ENCODE results near the gene IL1R1. TPM values are rescaled to one million over a fixed set of nuclear protein-coding genes. Genes with fewer than 3 reads are reported as not detected.

The IL1R1 gene
- polyA plus RNA-seq, 1 donor from 2014 or later, result not detected

- no peaks in the 10 kb centered on the region for H3K9me3 ChIP-seq (ENCODE audit: low read length)
Measured at GRCh38 chr2:102171946-102172345, 29.4 kb downstream of the IL1R1 start.

GRCh38 chr2:102172745-102173144 is 30.2 kb downstream of the IL1R1 start:
- no peak overlapping the region for H3K9ac ChIP-seq (ENCODE audit: low read length)
- H3K79me2 ChIP-seq (replicated peaks; ENCODE audit: insufficient read depth, low read length), result no peaks in the 10 kb centered on the region
- no peaks in the 10 kb centered on the region for H3F3A ChIP-seq (ENCODE audit: insufficient read depth, low read length, poor library complexity, severe bottlenecking)
- H2AFZ ChIP-seq (ENCODE audit: low read depth, low read length), result no peak overlapping the region
- H4K20me1 ChIP-seq (ENCODE audit: insufficient read depth), result no peaks in the 10 kb centered on the region
- no peaks in the 10 kb centered on the region for H3K36me3 ChIP-seq (ENCODE audit: insufficient read depth, low read length)
- H3K4me2 ChIP-seq (ENCODE audit: low read length), result no peak overlapping the region
- H3K27me3 ChIP-seq (ENCODE audit: insufficient read depth, low read depth, low read length), result no peaks in the 10 kb centered on the region
- no peaks in the 10 kb centered on the region for H3K9me2 ChIP-seq (ENCODE audit: insufficient read depth, low read length)
- H3K4me3 ChIP-seq (ENCODE audit: low read length), result no peak overlapping the region
- H3K27ac ChIP-seq (ENCODE audit: low read length), result no peak overlapping the region
- no peaks in the 10 kb centered on the region for H3K9me3 ChIP-seq (ENCODE audit: low read length)
- no peak for TF ChIP-seq POLR2AphosphoS5 (IDR thresholded peaks at IDR 0.05)
- TF ChIP-seq RAD21 (conservative IDR thresholded peaks at IDR 0.05), result no peak
- no peak for TF ChIP-seq MXI1 (conservative IDR thresholded peaks at IDR 0.05; ENCODE audit: poor library complexity, severe bottlenecking)
- no peak for TF ChIP-seq CTCF (IDR thresholded peaks at IDR 0.05; ENCODE audit: poor library complexity, severe bottlenecking)

More at GRCh38 chr2:102171946-102172345, 29.4 kb downstream of the IL1R1 start:
- Histone ChIP-seq H3K27ac (ENCODE audit: low read length) (no peak overlapping the region), H3K4me3 (ENCODE audit: low read length) (no peak overlapping the region), H3K36me3 (ENCODE audit: insufficient read depth, low read length) (no peaks in the 10 kb centered on the region), H3K4me2 (ENCODE audit: low read length) (no peak overlapping the region), H3K9ac (ENCODE audit: low read length) (no peak overlapping the region), H2AFZ (ENCODE audit: low read depth, low read length) (no peak overlapping the region), H3K9me2 (ENCODE audit: insufficient read depth, low read length) (no peaks in the 10 kb centered on the region), H3K27me3 (ENCODE audit: insufficient read depth, low read depth, low read length) (no peaks in the 10 kb centered on the region), H3F3A (ENCODE audit: insufficient read depth, low read length, poor library complexity, severe bottlenecking) (no peaks in the 10 kb centered on the region), H3K79me2 (replicated peaks; ENCODE audit: insufficient read depth, low read length) (no peaks in the 10 kb centered on the region), H4K20me1 (ENCODE audit: insufficient read depth) (no peaks in the 10 kb centered on the region)
- TF ChIP-seq EZH2 (IDR thresholded peaks at IDR 0.05; ENCODE audit: borderline replicate concordance, insufficient read depth, low read length, poor library complexity, severe bottlenecking) (no peak), POLR2AphosphoS5 (IDR thresholded peaks at IDR 0.05) (no peak), SMC3 (conservative IDR thresholded peaks at IDR 0.05; ENCODE audit: poor library complexity) (no peak), MXI1 (conservative IDR thresholded peaks at IDR 0.05; ENCODE audit: poor library complexity, severe bottlenecking) (no peak), CTCF (IDR thresholded peaks at IDR 0.05; ENCODE audit: poor library complexity, severe bottlenecking) (no peak), TAF1 (IDR thresholded peaks at IDR 0.05; ENCODE audit: low read depth) (no peak), REST (IDR thresholded peaks at IDR 0.05; ENCODE audit: borderline replicate concordance) (no peak), EP300 (conservative IDR thresholded peaks at IDR 0.05; ENCODE audit: poor library complexity, severe bottlenecking) (no peak), RAD21 (conservative IDR thresholded peaks at IDR 0.05) (no peak)
